LNCaP clone FGC (cell line): ENCODE measurements around the gene MNAT1.

ENCODE experiments used
- DNase-seq: peaks from one replicate; pipeline ENCODE4 v3.0.0-alpha.2; 2011; ENCODE audit warnings: low read depth
- H3K4me3 ChIP-seq: 2 replicates; pipeline ENCODE4 v1.5.1; 2011; ENCODE audit warnings: mild to moderate bottlenecking, low read depth, low read length, control low read depth
- TF ChIP-seq, protein P1 (sequence below): IDR thresholded peaks from 2 replicates; pipeline ENCODE4 v1.5.1; 2012; ENCODE audit warnings: mild to moderate bottlenecking; ENCODE audit not compliant: control insufficient read depth, insufficient read depth; ENCODE audit errors: extremely low read depth

Gene MNAT1

DNA sequence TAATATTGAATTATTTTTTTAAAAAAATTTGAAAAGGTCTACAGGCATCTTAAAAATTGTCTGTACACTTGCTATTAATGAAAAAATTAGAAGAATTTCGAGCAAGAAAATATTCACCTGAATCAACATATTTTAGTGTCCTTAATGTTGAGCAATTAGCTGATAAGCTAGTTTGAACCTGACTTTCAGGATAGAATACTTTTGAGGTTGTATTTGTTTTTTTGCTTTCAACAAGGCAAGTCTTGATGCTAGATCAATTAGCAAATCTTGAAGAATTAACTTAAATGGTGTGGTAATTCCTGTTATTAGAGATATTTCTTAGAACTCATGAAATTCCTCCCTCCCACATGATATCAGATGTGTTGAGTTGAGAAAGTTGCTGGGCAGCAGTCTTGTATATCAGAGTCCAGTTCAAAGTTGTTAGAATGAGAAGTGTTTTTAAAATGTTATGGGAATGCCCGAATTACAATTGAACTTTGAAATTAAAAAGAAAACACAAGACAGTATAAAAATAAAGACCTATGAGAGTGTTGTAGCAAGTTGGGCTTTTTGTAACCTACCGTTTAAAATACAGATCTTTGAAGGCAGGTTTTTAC lies 127.1 kb downstream of the MNAT1 start:
- peak overlapping the region; percentile 3; the same call in 1 of the 2 replicates for H3K4me3 ChIP-seq
- no peak for DNase-seq
- TF ChIP-seq, protein P1, sequence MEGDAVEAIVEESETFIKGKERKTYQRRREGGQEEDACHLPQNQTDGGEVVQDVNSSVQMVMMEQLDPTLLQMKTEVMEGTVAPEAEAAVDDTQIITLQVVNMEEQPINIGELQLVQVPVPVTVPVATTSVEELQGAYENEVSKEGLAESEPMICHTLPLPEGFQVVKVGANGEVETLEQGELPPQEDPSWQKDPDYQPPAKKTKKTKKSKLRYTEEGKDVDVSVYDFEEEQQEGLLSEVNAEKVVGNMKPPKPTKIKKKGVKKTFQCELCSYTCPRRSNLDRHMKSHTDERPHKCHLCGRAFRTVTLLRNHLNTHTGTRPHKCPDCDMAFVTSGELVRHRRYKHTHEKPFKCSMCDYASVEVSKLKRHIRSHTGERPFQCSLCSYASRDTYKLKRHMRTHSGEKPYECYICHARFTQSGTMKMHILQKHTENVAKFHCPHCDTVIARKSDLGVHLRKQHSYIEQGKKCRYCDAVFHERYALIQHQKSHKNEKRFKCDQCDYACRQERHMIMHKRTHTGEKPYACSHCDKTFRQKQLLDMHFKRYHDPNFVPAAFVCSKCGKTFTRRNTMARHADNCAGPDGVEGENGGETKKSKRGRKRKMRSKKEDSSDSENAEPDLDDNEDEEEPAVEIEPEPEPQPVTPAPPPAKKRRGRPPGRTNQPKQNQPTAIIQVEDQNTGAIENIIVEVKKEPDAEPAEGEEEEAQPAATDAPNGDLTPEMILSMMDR = no peak

DNA sequence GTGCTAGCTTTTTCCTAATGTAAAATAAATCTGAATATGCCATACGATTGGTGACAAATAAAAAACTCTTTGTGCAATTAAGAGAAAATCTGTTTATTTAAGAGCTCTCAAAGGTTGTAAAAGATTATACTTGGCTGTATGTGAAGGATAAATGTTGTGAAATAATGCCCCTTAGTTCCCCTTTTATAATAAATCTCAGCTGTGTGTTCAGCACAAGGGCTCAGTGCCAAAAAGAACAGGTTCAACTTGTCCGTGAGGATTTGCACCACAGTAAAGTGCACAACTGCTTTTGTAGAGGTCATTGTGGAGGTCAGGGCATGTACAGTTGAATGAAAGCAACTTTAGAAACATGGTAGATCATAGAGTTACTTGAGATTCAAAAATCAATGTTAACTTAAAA lies 127.7 kb downstream of the MNAT1 start:
- peak overlapping the region; percentile 3; the same call in 1 of the 2 replicates for H3K4me3 ChIP-seq
- TF ChIP-seq, protein P1 = no peak
- DNase-seq = peak; percentile 97

DNA sequence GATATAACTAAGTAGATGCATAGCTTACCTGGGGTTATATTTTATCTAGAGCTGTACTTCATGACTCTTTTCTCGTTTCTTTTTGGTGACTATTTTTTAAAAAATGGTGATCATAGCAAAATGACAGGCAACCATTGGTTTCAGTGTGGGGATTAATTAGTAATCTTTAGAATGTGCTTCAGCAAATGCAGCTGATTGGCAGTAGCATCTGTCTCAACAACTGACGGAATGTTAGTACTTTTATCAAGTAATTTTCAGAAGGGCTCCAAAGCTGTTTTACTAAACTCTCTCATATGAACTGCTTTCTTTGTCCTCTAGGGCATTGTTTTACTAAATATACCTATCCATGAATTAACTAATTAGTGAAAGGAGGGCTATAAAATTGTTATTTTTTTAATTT lies 128.7 kb downstream of the MNAT1 start:
- no peak overlapping the region for H3K4me3 ChIP-seq
- TF ChIP-seq, protein P1 = no peak
- no peak for DNase-seq

DNA sequence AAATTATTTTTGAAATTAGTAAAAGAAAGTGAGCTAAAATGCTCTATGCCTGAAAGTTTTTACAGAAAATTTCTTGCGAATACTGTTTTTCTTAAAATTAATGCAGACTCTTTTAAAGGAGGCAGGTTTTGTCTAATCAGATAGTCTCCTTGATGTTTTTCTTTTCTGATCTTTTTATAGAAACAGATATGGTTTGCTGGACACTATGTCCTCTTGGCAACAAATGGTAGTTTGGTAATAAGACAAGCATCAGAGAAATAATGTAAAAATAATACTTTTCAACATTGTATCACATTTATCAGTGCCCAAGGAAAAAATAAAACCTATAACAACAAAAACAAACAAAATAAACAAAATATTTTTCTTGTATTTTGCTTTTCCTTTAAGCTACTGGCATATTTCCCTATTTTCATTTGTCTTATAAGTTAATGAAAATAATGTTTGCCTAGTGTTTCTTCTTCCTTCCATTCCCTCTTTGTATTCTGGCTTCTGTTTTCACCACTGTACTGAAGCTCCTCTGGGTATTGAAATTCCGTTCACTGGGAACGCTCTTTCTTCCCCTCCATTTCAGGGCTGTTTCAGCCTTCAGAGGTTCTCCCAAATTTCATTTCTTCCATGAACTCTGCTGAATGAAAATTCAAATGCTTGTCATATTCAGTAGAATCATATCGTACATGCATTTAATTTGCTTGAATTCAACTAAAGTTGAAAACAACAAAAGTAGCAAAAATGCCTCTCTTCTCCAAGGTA lies 131.0 kb downstream of the MNAT1 start:
- no peak overlapping the region for H3K4me3 ChIP-seq
- TF ChIP-seq, protein P1 = no peak
- no peak for DNase-seq

- TF ChIP-seq, protein P1 = no peak
- DNase-seq = no peak
- H3K4me3 ChIP-seq = no peak overlapping the region
These were observed 133.1 kb downstream of the MNAT1 start for GRCh38 chr14:60867503-60868172.

DNA sequence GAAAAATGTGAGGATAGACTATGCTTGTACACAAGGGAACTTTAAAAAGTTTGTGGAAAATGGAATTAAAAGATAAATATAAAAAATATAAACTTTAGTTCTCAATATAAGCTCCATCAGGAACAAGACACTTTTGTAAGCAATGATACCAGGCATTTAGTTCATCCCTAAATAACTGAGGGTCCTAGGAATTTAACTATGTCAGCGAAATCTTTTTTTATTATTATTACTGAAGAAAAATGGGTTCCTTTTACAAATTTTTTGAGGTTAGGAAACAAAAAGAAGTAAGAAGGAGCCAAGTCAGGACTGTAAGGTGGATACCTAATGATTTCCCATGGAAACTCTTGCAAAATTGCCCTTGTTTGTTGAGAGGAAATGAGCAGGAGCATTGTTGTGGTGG lies 143.6 kb downstream of the MNAT1 start:
- DNase-seq = no peak
- no peak overlapping the region for H3K4me3 ChIP-seq
- TF ChIP-seq, protein P1 = no peak
